ENCODE results near the gene ABCC12.

Gene ABCC12

DNA sequence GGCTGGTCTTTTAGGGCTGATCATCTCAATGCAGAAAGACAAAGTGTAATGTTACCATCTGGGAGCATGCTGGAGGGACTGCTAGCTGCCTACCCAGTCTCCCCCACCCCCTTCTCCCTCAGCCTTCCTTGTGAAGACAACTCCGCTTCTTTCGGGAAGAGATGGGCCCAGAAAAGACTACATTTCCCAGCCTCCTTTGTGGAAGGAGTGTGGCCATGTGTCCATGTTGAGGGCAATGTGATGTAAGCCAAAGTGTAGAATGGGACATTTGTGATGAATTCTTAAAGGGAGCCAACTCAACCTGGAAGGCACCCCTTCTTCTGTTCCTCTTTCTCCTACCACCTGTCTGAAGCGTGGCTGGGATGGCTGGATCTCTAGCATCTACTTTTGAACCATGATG lies 16.3 kb downstream of the ABCC12 start:
- no peak overlapping the region for H3K27ac ChIP-seq (ENCODE audit: low read depth, low read length)
- no peak overlapping the region for H3K4me3 ChIP-seq (ENCODE audit: low read length)
- no peak overlapping the region for H3K9ac ChIP-seq (ENCODE audit: low read length)
- H3K36me3 ChIP-seq (ENCODE audit: control insufficient read depth, insufficient read depth, low read length): no peaks in the 10 kb centered on the region
- H3K4me1 ChIP-seq (ENCODE audit: control insufficient read depth, insufficient read depth, low read length): no peaks in the 10 kb centered on the region
- no peaks in the 10 kb centered on the region for H3K27me3 ChIP-seq (ENCODE audit: control insufficient read depth, insufficient read depth, low read length)

DNA sequence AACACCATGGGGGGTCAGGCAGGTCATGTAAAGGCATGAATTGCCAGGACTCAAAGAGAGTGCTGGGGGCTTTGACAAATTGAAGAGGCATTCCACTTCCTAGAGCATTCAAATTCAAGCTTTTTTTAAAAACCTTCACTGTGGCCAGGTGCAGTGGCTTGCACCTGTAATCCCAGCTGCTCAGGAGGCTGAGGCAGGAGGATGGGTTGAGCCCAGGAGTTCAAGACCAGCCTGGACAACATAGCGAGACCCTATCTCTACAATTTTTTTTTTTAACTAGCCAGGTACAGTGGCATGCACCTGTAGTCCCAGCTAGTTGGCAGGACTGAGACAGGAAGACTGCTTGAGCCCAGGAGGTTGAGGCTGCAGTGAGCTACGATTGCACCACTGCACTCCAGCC lies 17.2 kb downstream of the ABCC12 start:
- Histone ChIP-seq H3K27me3 (ENCODE audit: control insufficient read depth, insufficient read depth, low read length) (no peaks in the 10 kb centered on the region), H3K36me3 (ENCODE audit: control insufficient read depth, insufficient read depth, low read length) (no peaks in the 10 kb centered on the region), H3K4me3 (ENCODE audit: low read length) (no peak overlapping the region), H3K27ac (ENCODE audit: low read depth, low read length) (no peak overlapping the region), H3K9ac (ENCODE audit: low read length) (no peak overlapping the region), H3K4me1 (ENCODE audit: control insufficient read depth, insufficient read depth, low read length) (no peaks in the 10 kb centered on the region)

DNA sequence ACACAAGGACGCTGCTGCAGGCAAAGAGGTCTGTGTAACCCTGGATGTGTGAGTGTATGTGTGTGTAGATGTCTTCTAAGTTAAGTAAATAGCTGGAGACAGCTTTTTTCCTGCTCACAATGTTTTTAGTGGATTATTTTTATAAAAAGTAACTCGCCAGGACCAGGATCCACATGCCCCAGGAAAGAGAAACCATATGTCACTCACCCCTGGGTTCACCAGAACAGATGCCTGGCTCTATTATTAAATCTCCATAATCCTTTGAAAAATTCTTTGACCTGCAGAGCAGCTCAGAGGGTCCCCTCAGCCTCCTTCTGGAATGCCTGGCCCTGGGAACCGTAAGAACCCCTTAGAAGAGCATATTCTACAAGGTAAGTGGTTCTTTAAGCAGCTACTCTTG lies 18.0 kb downstream of the ABCC12 start:
- Histone ChIP-seq H3K4me3 (ENCODE audit: low read length) (no peak overlapping the region), H3K36me3 (ENCODE audit: control insufficient read depth, insufficient read depth, low read length) (no peaks in the 10 kb centered on the region), H3K27me3 (ENCODE audit: control insufficient read depth, insufficient read depth, low read length) (no peaks in the 10 kb centered on the region), H3K27ac (ENCODE audit: low read depth, low read length) (no peak overlapping the region), H3K9ac (ENCODE audit: low read length) (no peak overlapping the region), H3K4me1 (ENCODE audit: control insufficient read depth, insufficient read depth, low read length) (no peaks in the 10 kb centered on the region)

DNA sequence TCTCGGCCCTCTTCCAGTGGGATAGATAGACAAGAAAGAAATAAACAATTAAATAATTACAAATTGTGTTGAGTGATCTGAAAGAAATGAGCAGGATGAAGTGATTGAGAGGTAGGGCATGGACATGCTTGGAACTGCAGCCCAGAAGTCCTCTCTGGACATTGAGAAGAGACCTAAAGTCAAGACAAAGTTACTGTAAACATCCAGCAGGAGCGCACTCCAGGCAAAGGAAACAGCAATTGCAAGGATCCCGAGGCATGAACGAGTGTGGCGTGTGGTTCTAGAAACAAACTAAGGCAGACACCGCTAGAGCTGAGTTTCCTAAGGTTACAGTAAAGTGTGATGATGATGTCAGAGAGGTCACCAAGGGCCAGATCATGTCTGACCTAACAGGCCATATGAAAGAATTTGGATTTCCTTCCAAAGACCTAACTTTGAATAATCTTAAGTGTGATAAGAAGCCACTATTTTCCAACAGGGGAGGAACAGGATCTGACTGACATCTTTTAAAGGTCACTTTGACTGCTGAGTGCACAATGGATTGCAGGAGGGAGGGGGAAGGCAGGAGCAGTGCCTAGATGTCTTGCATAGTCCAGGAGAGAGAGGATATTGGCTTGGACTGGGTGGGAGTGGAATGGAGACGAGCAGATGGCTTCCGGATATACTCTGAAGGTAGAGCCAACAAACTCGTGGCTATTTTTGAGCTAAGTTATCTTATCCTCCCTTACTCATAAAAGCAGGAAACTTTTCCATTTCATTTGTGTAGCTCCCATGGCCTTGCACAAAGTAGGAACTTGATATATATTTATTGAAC lies 19.0 kb downstream of the ABCC12 start:
- H3K9ac ChIP-seq (ENCODE audit: low read length): no peak overlapping the region
- H3K27me3 ChIP-seq (ENCODE audit: control insufficient read depth, insufficient read depth, low read length): no peaks in the 10 kb centered on the region
- no peak overlapping the region for H3K4me3 ChIP-seq (ENCODE audit: low read length)
- no peaks in the 10 kb centered on the region for H3K36me3 ChIP-seq (ENCODE audit: control insufficient read depth, insufficient read depth, low read length)
- H3K4me1 ChIP-seq (ENCODE audit: control insufficient read depth, insufficient read depth, low read length): no peaks in the 10 kb centered on the region
- H3K27ac ChIP-seq (ENCODE audit: low read depth, low read length): no peak overlapping the region

DNA sequence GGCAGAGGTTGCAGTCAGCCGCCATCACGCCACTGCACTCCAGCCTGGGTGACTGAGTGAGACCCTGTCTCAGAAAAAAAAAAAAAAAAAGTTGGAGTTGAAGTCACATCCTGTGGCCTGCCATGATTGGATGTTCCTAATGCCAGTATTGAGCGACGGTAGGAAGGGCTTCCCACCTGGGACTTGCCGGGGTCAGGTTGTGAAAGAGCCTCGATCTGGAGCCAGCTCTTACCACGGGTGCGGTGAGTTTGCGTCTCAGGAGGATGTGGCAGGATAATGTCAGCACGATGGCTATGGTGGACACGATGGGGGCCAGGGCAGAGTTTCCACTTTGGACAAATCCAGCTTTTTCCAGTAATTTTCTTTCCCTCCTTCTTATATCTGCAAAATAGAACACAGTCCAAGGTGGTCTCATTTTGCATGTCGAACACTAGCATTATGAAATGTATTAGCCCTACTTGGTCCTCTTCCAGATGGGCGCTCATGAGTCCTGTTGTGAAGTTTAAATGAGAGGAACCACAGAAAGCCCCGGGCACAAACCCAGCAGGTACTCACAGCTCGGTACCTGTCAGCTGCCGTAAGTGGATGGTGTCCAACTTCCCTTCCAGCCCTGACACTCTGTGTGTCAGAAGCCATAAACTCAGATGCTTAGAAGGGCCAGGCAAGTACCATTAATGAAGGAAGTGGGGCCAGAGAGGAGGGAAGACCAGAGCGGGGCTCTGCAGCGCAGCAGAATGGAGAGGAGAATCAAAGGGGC lies 22.2 kb downstream of the ABCC12 start:
- H3K4me3 ChIP-seq (ENCODE audit: low read length): no peak overlapping the region
- no peak overlapping the region for H3K9ac ChIP-seq (ENCODE audit: low read length)
- H3K4me1 ChIP-seq (ENCODE audit: control insufficient read depth, insufficient read depth, low read length): no peaks in the 10 kb centered on the region
- H3K27ac ChIP-seq (ENCODE audit: low read depth, low read length): no peak overlapping the region
- H3K27me3 ChIP-seq (ENCODE audit: control insufficient read depth, insufficient read depth, low read length): no peaks in the 10 kb centered on the region
- H3K36me3 ChIP-seq (ENCODE audit: control insufficient read depth, insufficient read depth, low read length): no peaks in the 10 kb centered on the region

DNA sequence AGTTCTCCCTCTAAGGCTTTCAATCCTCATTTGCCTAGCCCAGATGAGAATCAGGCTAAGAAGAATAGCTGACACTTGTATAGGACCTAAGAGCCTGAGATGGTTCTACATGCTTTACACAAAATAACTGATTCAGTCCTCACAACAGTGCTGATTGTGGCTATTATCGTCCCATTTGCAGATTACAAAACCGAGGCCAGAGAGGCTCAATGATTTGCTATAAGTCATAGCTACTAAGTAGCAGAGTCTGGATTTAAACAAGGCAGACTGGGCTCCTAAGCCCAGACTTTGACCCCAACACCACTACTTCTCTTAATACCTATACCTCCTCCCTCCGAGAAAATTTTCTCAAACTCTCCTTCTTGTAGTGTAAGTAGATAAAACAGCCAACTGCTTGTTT lies 23.1 kb downstream of the ABCC12 start:
- no peak overlapping the region for H3K27ac ChIP-seq (ENCODE audit: low read depth, low read length)
- H3K9ac ChIP-seq (ENCODE audit: low read length): no peak overlapping the region
- no peak overlapping the region for H3K4me3 ChIP-seq (ENCODE audit: low read length)

DNA sequence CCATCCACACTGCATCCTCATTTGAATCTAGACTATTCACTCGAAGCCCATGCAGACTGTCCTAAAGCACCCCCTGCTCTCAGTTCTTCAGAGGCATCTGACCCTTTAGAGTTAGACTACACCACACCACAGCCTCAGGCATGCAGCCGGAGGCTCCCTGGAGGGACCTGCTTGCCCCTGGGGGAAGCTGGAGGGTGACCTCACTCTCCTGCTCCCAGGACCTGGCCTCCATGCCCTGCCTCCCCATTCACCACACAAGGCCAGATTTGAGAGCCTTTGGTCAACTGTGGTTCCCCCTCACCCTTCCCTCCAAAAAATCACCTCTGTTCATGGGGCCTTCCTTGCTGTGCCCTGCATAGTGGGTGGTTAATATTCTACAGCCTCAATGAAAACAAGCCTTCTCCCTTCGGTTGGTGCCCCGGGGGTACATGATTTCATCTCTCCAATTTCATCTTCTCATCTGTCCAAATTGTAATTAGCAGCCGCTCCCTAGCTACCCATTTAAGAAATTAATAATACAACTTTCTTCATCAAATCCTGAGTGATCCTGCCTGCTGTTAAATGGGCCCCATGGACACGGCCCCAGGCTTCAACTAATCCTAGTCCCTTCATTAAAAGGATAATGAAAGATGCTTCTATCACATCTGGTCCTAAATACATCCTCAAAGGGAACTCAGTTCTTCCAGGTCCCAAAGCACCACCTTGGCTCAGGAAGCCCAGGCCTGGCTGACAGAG lies 24.4 kb downstream of the ABCC12 start:
- Histone ChIP-seq H3K4me1 (ENCODE audit: control insufficient read depth, insufficient read depth, low read length) (no peaks in the 10 kb centered on the region), H3K27me3 (ENCODE audit: control insufficient read depth, insufficient read depth, low read length) (no peaks in the 10 kb centered on the region), H3K9ac (ENCODE audit: low read length) (no peak overlapping the region), H3K27ac (ENCODE audit: low read depth, low read length) (no peak overlapping the region), H3K4me3 (ENCODE audit: low read length) (no peak overlapping the region), H3K36me3 (ENCODE audit: control insufficient read depth, insufficient read depth, low read length) (no peaks in the 10 kb centered on the region)

More for the DNA sequence above, 23.1 kb downstream of the ABCC12 start:
- no peaks in the 10 kb centered on the region for H3K27me3 ChIP-seq (ENCODE audit: control insufficient read depth, insufficient read depth, low read length)
- no peaks in the 10 kb centered on the region for H3K4me1 ChIP-seq (ENCODE audit: control insufficient read depth, insufficient read depth, low read length)
- H3K36me3 ChIP-seq (ENCODE audit: control insufficient read depth, insufficient read depth, low read length): no peaks in the 10 kb centered on the region

DNA sequence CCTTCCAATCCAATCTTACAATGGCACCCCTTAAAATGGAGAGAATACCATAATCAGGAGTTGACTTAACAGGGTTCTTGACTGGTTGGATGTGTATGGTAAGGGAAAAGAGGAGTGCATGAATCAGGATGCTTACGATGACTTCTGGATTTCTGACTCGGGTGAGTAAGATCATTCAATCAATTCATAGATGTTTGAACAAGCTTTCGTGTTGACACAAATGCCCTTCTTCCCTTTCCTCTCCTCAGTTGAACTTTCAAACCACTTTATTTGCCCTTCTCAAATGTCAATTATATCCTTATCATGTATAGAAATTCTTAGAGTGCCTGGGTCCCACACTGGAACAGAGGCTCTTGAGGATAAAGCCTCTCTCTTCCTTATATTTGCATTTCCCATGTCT lies 25.9 kb downstream of the ABCC12 start:
- Histone ChIP-seq H3K9ac (ENCODE audit: low read length) (no peak overlapping the region), H3K4me3 (ENCODE audit: low read length) (no peak overlapping the region), H3K27me3 (ENCODE audit: control insufficient read depth, insufficient read depth, low read length) (no peaks in the 10 kb centered on the region), H3K36me3 (ENCODE audit: control insufficient read depth, insufficient read depth, low read length) (no peaks in the 10 kb centered on the region), H3K27ac (ENCODE audit: low read depth, low read length) (no peak overlapping the region), H3K4me1 (ENCODE audit: control insufficient read depth, insufficient read depth, low read length) (no peaks in the 10 kb centered on the region)

DNA sequence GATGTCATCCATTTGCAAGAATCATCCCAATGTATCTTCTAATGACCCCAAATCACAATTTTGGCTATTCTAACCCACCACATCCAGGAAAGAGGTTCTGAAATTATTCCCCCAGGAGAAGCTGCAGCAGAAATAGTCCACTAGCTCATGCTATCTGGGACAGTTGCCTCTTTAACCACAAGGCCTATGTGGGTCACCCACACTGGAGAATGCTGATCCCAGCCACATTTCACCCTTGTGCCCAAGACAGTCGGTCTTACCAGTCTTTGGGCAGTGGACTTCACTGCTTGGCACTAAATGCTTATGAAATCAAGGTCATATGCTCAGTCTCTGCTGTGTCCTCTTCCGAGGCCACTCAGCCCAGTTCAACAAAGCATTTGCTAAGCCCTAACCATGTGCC lies 27.0 kb downstream of the ABCC12 start:
- H3K9ac ChIP-seq (ENCODE audit: low read length): no peak overlapping the region
- no peak overlapping the region for H3K27ac ChIP-seq (ENCODE audit: low read depth, low read length)
- H3K4me1 ChIP-seq (ENCODE audit: control insufficient read depth, insufficient read depth, low read length): no peaks in the 10 kb centered on the region
- H3K27me3 ChIP-seq (ENCODE audit: control insufficient read depth, insufficient read depth, low read length): no peaks in the 10 kb centered on the region
- H3K36me3 ChIP-seq (ENCODE audit: control insufficient read depth, insufficient read depth, low read length): no peaks in the 10 kb centered on the region
- no peak overlapping the region for H3K4me3 ChIP-seq (ENCODE audit: low read length)

DNA sequence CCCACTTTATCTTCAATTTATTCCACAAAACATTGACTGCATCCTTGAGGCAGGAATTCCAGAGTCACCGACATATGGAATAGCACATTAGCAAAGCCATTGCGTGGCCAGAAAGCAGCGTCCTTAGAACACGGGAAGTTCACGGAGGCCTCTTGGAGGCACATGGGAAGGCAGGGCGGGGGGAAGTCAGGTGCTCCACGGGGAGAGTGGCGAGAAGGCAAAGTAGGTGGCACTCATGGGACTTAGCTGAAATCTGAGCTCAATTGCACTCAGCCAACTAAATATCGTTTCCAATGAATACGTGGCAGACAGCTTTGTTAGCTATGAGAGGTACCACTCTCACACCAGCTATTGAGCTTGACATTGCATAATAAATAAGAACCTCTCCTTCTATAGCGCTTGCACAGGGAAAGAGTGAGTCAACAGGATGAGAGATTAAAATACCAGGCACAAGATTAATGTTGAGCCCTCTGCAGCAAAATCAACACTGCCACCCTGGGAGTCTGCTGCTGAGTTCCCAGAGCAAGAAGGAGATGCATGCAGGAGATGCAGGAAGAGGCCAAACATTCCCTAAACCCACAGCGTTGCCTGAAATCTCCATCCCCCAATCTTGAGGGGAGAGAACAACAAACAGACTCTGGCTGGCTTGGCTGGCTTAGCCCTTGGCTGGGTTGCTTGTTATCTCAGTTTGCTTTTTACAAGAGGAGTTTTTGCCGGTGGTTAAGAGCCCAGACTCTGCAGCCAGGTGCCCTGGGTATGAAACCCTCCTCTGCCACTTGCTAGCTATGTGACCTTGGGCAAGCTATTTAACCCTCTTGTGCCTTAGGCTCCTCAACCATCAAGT lies 28.8 kb downstream of the ABCC12 start:
- H3K4me1 ChIP-seq (ENCODE audit: control insufficient read depth, insufficient read depth, low read length): no peaks in the 10 kb centered on the region
- H3K36me3 ChIP-seq (ENCODE audit: control insufficient read depth, insufficient read depth, low read length): no peaks in the 10 kb centered on the region
- H3K27ac ChIP-seq (ENCODE audit: low read depth, low read length): no peak overlapping the region
- no peak overlapping the region for H3K9ac ChIP-seq (ENCODE audit: low read length)
- no peaks in the 10 kb centered on the region for H3K27me3 ChIP-seq (ENCODE audit: control insufficient read depth, insufficient read depth, low read length)
- H3K4me3 ChIP-seq (ENCODE audit: low read length): no peak overlapping the region

DNA sequence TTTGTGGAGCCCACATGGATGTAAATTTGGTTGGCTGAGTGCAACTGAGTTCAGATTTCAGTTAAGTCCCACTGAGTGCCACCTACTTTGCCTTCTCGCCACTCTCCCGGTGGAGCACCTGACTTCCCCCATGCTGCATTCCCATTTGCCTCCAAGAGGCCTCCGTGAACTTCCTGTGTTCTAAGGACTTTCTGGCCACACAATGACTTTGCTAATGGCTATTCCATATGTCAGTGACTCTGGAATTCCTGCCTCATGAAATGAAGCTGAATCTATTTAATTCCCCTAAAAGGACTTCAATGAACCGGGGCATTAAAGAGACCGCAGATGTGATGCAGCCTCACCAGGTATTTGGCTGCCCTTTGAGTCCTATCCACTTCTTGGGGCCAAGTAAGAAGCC lies 29.9 kb downstream of the ABCC12 start:
- no peak overlapping the region for H3K27ac ChIP-seq (ENCODE audit: low read depth, low read length)

DNA sequence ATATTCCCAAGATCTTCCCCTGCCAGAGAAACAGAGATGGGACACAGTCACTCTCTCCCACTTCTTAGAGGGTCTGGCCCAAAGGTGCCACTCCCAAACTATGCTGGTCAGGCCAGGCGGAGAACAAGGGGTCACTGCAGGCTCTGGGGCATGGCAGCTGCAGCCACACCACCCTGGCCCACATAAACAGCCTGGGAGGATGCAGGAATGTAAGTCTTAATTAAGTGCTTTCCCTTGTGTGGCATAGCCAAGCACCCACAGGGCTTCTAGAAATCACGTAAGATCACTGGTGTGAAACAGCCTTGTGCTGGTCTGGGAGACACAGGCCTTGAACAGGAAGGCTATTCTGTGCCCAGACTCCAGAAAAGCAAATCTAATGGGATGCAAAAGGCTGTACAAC lies 31.5 kb downstream of the ABCC12 start:
- no peak overlapping the region for H3K4me3 ChIP-seq (ENCODE audit: low read length)
- no peak overlapping the region for H3K27ac ChIP-seq (ENCODE audit: low read depth, low read length)
- H3K9ac ChIP-seq (ENCODE audit: low read length): no peak overlapping the region
- H3K4me1 ChIP-seq (ENCODE audit: control insufficient read depth, insufficient read depth, low read length): no peaks in the 10 kb centered on the region
- no peaks in the 10 kb centered on the region for H3K36me3 ChIP-seq (ENCODE audit: control insufficient read depth, insufficient read depth, low read length)
- H3K27me3 ChIP-seq (ENCODE audit: control insufficient read depth, insufficient read depth, low read length): no peaks in the 10 kb centered on the region

More for the DNA sequence above, 29.9 kb downstream of the ABCC12 start:
- H3K9ac ChIP-seq (ENCODE audit: low read length): no peak overlapping the region
- H3K36me3 ChIP-seq (ENCODE audit: control insufficient read depth, insufficient read depth, low read length): no peaks in the 10 kb centered on the region
- no peak overlapping the region for H3K4me3 ChIP-seq (ENCODE audit: low read length)
- H3K27me3 ChIP-seq (ENCODE audit: control insufficient read depth, insufficient read depth, low read length): no peaks in the 10 kb centered on the region
- H3K4me1 ChIP-seq (ENCODE audit: control insufficient read depth, insufficient read depth, low read length): no peaks in the 10 kb centered on the region
